GM23248 (cell line): Measurements from ENCODE around the gene GABBR2. TPM values are rescaled to one million over a fixed set of nuclear protein-coding genes. Genes with fewer than 3 reads are reported as not detected.
"Not testable (repeated sequence)": the region's sequence is repeated elsewhere in the genome, so short reads cannot be mapped to it uniquely, and the experiment has no call there.

Source experiments
- DNase-seq: peaks from one replicate; pipeline ENCODE4 v3.0.0-alpha.2; 2015
- H2AFZ ChIP-seq: fragments of 200-600 bp; sonication (generic); 2 replicates; pipeline ENCODE4 v1.6.1; 2016; ENCODE audit warnings: antibody characterized with exemption
- H3F3A ChIP-seq: fragments of 200-600 bp; sonication (generic); 2 replicates; pipeline ENCODE4 v1.6.1; 2016; ENCODE audit warnings: mild to moderate bottlenecking, antibody characterized with exemption, mixed run types; ENCODE audit not compliant: insufficient read depth
- H3K27ac ChIP-seq: fragments of 200-600 bp; sonication (generic); 2 replicates; pipeline ENCODE4 v1.5.1; 2016; ENCODE audit warnings: mild to moderate bottlenecking
- H3K27me3 ChIP-seq: fragments of 200-600 bp; sonication (generic); replicated peaks from 2 replicates; pipeline ENCODE4 v1.6.1; 2016; ENCODE audit warnings: mild to moderate bottlenecking; ENCODE audit not compliant: insufficient read depth
- H3K36me3 ChIP-seq: fragments of 200-600 bp; sonication (generic); 2 replicates; pipeline ENCODE4 v1.6.1; 2016; ENCODE audit warnings: low read depth, mild to moderate bottlenecking
- H3K4me1 ChIP-seq: fragments of 200-600 bp; sonication (generic); 2 replicates; pipeline ENCODE4 v1.6.1; 2016; ENCODE audit warnings: mild to moderate bottlenecking; ENCODE audit not compliant: insufficient read depth
- H3K4me2 ChIP-seq: fragments of 200-600 bp; sonication (generic); one replicate; pipeline ENCODE4 v1.6.1; 2016; ENCODE audit warnings: mild to moderate bottlenecking; ENCODE audit not compliant: unreplicated experiment
- H3K4me3 ChIP-seq: fragments of 200-600 bp; sonication (generic); 2 replicates; pipeline ENCODE4 v1.5.1; 2016; ENCODE audit warnings: mild to moderate bottlenecking
- H3K79me2 ChIP-seq: fragments of 200-600 bp; sonication (generic); 2 replicates; pipeline ENCODE4 v1.6.1; 2016; ENCODE audit warnings: mild to moderate bottlenecking; ENCODE audit not compliant: insufficient read depth
- H3K9ac ChIP-seq: fragments of 200-600 bp; sonication (generic); 2 replicates; pipeline ENCODE4 v1.6.1; 2016; ENCODE audit warnings: mild to moderate bottlenecking
- H3K9me2 ChIP-seq: fragments of 200-600 bp; sonication (generic); 2 replicates; pipeline ENCODE4 v1.6.1; 2016; ENCODE audit warnings: mixed run types, mild to moderate bottlenecking, moderate library complexity; ENCODE audit not compliant: insufficient read depth
- H3K9me3 ChIP-seq: fragments of 200-600 bp; sonication (generic); one replicate; pipeline ENCODE4 v1.6.1; 2017; ENCODE audit warnings: low read depth
- H4K20me1 ChIP-seq: fragments of 200-600 bp; sonication (generic); 2 replicates; pipeline ENCODE4 v1.6.0; 2016; ENCODE audit not compliant: insufficient read depth
- EZH2 ChIP-seq: fragments of 200-600 bp; sonication (generic); IDR thresholded peaks from 2 replicates; pipeline ENCODE4 v1.6.1; 2018; ENCODE audit warnings: antibody characterized with exemption, mild to moderate bottlenecking; ENCODE audit not compliant: insufficient read depth, poor library complexity, severe bottlenecking
- EZH2phosphoT487 ChIP-seq: fragments of 200-600 bp; sonication (generic); IDR thresholded peaks from 2 replicates; pipeline ENCODE4 v1.6.1; 2018; ENCODE audit warnings: antibody characterized with exemption, moderate library complexity, mild to moderate bottlenecking, low read depth; ENCODE audit not compliant: insufficient read depth
- WGBS, 2 experiments: methylation state at CpG; one replicate each; pipeline ENCODE4 v1.1.6; 2015 to 2017; ENCODE audit warnings: low lambda C conversion rate in 2 of 2, low coverage in 1 of 2; ENCODE audit errors: missing lambda C conversion rate in 2 of 2; 5-methylcytosine and 5-hydroxymethylcytosine counted together
- in situ Hi-C: fragments of 300-500 bp; cut with MboI; formaldehyde crosslinking; loops from 2 replicates; pipeline ENCODE4 v1.15.0; 2020
- polyA plus RNA-seq: library from polyadenylated mRNA; unstranded; fragments of >200 nt; fragmentation: Nextera tagmentation; extraction: Ambion mirVana; gene quantifications from 2 replicates; pipeline ENCODE4 v1.2.1, GENCODE V29; 2016
- total RNA-seq: library from RNA; depleted of rRNA; stranded (reverse); fragments of >200 nt; shearing (Covaris generic); gene quantifications from 2 replicates; pipeline ENCODE4 v1.2.3, GENCODE V29; 2014

The GABBR2 gene
- total and polyA plus RNA-seq, 2 experiments from 2014 or later: 7.5 to 13.4 TPM

DNA sequence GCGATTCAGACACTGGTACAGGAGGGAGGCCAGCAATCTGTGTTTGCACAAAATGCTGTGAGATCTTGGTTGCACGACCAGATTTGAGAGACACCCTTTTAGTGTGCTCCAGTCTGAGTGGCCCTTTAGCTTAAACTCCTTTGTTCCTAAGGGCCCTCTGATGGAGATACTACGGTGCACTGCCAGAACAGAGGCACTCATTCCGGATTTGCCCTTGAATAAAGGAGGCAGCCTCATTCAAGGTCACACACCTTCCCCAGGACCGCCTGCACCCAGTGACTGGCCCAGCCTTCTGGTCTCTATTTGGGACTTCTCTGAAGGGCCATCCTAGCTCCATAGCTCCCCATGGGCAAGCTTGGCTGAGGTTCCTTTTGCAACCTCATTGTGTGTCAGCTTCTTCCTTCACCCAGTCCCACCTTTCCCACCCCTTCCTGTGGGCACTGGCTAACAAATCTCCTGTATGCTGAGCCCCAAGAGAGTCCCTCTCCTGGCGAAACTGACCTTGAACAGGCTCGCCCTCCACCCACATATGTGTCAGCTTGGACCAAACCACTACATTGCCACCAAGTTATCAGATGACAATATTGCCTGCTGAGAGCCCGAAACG, 191.7 kb downstream of the GABBR2 start:
- Histone ChIP-seq H3K9me3 (no peaks in the 10 kb centered on the region), H3K79me2 (no peaks in the 10 kb centered on the region), H3K36me3 (no peaks in the 10 kb centered on the region), H3F3A (peaks cover 26% of the 10 kb centered on the region), H3K27me3 (no peaks in the 10 kb centered on the region), H3K9me2 (no peaks in the 10 kb centered on the region), H4K20me1 (no peaks in the 10 kb centered on the region), H2AFZ (no peak overlapping the region), H3K27ac (no peak overlapping the region), H3K4me1 (peaks cover 27% of the 10 kb centered on the region), H3K4me2 (no peak overlapping the region), H3K4me3 (no peak overlapping the region), H3K9ac (no peak overlapping the region)
- 69 to 70% methylated on average over 9 of the region's 9 CpGs for WGBS, 2 experiments
- in situ Hi-C loops: no loop called here
- TF ChIP-seq EZH2phosphoT487 (no peak), EZH2 (no peak)
- DNase-seq: no peak

DNA sequence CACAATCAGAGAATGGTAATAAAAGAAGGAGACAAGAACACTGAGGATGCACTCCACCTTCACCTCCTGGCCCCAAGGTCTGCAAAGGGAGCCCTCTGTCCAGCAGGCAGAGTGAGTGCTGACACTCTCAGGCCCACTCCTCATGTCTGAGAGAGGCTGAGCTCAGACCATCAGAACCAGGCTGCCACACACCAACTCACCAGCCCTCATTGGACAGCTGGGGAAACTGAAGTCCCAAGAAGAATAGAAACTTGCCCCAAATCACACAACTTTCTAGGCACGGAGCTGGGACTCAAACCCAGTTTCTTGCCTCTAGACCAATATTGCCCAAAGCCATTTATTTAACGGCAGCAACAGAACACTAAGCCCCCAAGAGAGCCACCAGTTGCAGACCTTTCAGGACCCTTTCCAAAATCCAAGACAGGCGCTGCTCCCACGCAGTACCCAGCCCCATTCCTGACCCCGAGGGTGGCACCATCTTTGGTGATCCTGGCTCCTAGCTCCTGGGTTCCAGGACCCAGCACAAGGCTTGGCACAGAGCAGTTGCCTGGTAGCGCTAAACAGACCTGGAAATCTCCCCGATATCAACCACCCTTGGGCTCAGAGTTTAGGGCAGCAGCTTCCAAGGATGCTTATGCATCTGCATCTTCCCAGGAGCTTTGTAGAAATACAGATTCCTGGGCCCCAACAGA, 192.4 kb downstream of the GABBR2 start:
- peaks cover 19% of the 10 kb centered on the region for H3F3A ChIP-seq
- H3K9me2 ChIP-seq: no peaks in the 10 kb centered on the region
- 73 to 74% methylated on average over 7 of the region's 7 CpGs for WGBS, 2 experiments
- H3K4me1 ChIP-seq: peaks cover 20% of the 10 kb centered on the region
- no peaks in the 10 kb centered on the region for H3K79me2 ChIP-seq
- no peaks in the 10 kb centered on the region for H3K36me3 ChIP-seq
- H3K4me2 ChIP-seq: no peak overlapping the region
- no peaks in the 10 kb centered on the region for H4K20me1 ChIP-seq
- H3K27ac ChIP-seq: no peak overlapping the region
- H3K4me3 ChIP-seq: no peak overlapping the region
- TF ChIP-seq EZH2: no peak
- no peak for TF ChIP-seq EZH2phosphoT487
- H2AFZ ChIP-seq: no peak overlapping the region
- no peaks in the 10 kb centered on the region for H3K9me3 ChIP-seq
- in situ Hi-C loops: no loop called here
- H3K27me3 ChIP-seq: no peaks in the 10 kb centered on the region
- no peak overlapping the region for H3K9ac ChIP-seq
- no peak for DNase-seq

DNA sequence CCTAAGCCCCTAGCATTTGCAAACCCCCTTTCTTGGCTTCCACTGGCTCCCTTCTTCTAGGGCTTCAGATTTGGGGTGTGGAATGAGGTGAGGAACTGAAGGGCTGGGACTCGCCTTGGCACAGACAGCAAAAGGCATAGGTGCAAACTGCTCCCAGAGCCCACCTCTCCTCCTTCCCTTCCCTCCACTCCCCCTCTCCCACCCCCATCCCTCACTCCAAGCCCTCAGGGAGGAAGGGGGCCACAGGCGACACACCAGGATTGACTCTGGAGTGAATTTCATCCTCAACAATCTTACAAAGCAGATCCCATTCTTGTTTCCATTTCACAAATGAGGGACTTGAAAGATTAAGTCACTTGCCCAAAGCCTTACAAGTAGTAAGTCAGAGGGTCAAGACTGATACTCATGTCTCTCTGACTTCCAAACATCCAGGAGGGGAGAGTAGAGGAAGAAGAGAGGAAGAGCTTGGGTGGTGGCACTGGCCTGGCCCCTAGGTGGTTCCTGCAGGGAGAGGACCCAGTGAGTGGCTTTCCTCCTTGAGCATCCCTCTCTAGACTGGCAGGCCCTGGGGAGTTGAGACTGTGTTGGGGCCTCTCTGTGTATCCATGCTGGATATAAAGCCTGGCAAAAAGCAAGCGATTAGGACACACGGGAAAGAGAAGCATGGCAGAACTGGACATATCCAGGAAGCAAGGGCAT, 193.1 kb downstream of the GABBR2 start:
- peaks cover 14% of the 10 kb centered on the region for H3F3A ChIP-seq
- TF ChIP-seq EZH2phosphoT487 (no peak), EZH2 (no peak)
- no peak for DNase-seq
- WGBS, 2 experiments: 70 to 84% methylated on average over 4 of the region's 4 CpGs
- no peak overlapping the region for H3K4me3 ChIP-seq
- H3K36me3 ChIP-seq: no peaks in the 10 kb centered on the region
- H3K9me3 ChIP-seq: no peaks in the 10 kb centered on the region
- H3K27me3 ChIP-seq: no peaks in the 10 kb centered on the region
- H3K4me2 ChIP-seq: no peak overlapping the region
- H4K20me1 ChIP-seq: no peaks in the 10 kb centered on the region
- no peak overlapping the region for H2AFZ ChIP-seq
- in situ Hi-C loops: no loop called here
- H3K4me1 ChIP-seq: peaks cover 13% of the 10 kb centered on the region
- no peaks in the 10 kb centered on the region for H3K79me2 ChIP-seq
- no peak overlapping the region for H3K27ac ChIP-seq
- no peak overlapping the region for H3K9ac ChIP-seq
- H3K9me2 ChIP-seq: no peaks in the 10 kb centered on the region

DNA sequence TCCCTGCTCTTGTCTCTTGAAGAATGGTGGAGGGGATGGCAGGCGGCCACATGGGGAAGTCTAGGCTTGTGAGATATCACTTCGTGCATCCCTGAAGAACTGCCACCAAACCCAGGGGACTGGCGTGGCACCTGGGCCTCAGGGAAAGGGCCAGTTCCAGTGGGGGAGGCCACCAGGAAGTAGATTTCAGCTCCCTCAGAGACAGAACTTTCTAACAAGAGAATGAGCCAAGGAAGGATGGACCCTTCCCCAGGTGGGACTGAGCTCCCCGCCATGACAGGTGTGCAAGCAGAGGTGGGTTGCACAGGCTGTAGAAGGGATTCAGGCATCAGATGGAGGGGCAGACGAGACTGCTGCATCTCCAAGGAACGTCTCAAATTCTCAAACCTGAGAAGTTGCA, 193.9 kb downstream of the GABBR2 start:
- Histone ChIP-seq H3K4me1 (peaks cover 5% of the 10 kb centered on the region), H3K9me2 (no peaks in the 10 kb centered on the region), H2AFZ (no peak overlapping the region), H3K9me3 (no peaks in the 10 kb centered on the region), H3K27ac (no peak overlapping the region), H3K36me3 (no peaks in the 10 kb centered on the region), H4K20me1 (no peaks in the 10 kb centered on the region), H3K4me3 (no peak overlapping the region), H3K79me2 (no peaks in the 10 kb centered on the region), H3K9ac (no peak overlapping the region), H3K4me2 (no peak overlapping the region), H3K27me3 (no peaks in the 10 kb centered on the region), H3F3A (peaks cover 6% of the 10 kb centered on the region)
- TF ChIP-seq EZH2phosphoT487 (no peak), EZH2 (no peak)
- DNase-seq: no peak
- WGBS, 2 experiments: 56 to 59% methylated on average over 6 of the region's 6 CpGs
- in situ Hi-C loops: no loop called here

DNA sequence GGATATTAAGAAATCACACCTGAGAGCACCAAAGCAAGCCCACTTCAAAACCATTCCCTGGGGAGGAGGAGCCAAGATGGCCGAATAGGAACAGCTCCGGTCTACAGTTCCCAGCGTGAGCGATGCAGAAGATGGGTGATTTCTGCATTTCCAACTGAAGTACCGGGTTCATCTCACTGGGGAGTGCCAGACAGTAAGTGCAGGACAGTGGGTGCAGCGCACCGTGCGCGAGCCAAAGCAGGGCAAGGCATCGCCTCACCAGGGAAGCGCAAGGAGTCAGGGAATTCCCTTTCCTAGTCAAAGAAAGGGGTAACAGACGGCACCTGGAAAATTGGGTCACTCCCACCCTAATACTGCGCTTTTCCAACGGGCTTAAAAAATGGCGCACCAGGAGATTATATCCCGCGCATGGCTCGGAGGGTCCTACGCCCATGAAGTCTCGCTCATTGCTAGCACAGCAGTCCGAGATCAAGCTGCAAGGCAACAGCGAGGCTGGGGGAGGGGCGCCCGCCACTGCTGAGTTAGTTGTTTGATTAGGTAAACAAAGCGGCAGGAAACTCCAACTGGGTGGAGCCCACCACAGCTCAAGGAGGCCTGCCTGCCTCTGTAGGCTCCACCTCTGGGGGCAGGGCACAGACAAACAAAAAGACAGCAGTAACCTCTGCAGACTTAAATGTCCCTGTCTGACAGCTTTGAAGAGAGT, 200.4 kb downstream of the GABBR2 start:
- Histone ChIP-seq H3K4me1 (peaks cover 17% of the 10 kb centered on the region), H3F3A (peaks cover 15% of the 10 kb centered on the region)
- H3K36me3 ChIP-seq, H3K9me3 ChIP-seq, H3K79me2 ChIP-seq, H2AFZ ChIP-seq, in situ Hi-C loops, H3K9me2 ChIP-seq, H3K4me3 ChIP-seq, DNase-seq, H3K27me3 ChIP-seq, H3K4me2 ChIP-seq, H4K20me1 ChIP-seq, H3K9ac ChIP-seq, H3K27ac ChIP-seq: not testable (repeated sequence)
- WGBS, 2 experiments: 68 to 69% methylated on average over 15 to 25 of the region's 25 CpGs
